NCI-H1436 treated with DMSO at 0.1 percent for 48 hours (cell line): Measurements from ENCODE around the gene BCL10.

Source experiments
- DNase-seq: peaks from one replicate; lab custom pipeline; 2025; lab: John Stamatoyannopoulos, UW

BCL10 gene

DNA sequence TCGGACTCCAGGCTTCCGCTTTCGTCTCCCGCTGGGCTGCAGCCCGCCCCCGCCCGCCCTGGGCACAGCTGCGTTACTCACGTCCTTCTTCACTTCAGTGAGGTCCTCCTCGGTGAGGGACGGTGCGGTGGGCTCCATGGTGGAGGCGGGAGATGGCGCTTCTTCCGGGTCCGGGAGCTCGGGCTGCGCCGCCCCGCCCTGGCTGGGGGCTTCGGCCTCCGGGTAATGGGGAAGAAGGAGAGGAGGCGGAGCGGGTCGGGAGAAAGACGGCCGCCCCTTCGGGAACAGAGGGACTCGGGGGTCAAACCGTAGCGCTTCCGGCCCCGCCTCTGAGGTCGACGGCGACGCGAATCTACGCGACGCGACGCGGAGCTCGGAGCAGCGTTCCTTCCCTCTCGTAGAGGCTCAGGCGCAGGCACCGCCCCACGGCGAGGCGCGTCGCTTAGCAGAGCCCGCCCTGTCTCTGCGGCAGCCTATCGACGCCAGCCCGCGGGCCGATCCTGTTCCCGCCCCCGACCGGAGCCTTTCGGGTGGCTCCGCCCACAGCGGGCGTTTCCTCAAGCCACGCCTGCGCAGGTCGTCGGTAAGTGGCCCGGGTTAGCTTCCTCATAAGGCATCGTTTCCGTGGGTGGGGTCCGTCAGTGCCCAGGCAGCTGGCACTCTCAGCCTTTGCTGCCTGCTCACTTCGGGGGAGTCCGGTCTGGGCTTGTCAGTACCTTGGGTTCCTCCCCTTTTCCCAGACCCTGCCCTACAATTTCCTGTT, at the start of gene BCL10:
TSS of gene BCL10 (minus strand) at position 418 of the 763 bp plus-strand sequence. CDS start at position 138, 280 bp downstream.
- DNase-seq: peak; percentile 97

DNA sequence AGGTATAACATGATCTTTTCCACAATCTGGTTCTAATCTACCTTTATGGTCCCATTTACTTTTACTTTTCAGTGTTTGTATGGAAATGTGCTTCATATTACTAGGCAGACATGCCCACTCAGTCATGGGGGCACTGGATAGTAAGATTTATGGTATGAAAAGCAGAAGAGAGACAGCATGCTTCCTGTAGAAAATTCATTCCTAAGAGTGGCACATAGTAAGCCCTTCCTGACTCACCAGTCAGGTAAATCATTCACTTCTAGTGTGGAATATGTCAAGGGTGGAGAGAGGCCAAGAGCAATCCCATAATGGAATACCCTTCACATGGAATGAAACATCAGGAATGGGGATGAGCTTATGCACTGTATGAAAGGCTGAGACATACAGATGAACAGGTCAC, 49.5 kb upstream of the BCL10 start:
- no peak for DNase-seq

DNA sequence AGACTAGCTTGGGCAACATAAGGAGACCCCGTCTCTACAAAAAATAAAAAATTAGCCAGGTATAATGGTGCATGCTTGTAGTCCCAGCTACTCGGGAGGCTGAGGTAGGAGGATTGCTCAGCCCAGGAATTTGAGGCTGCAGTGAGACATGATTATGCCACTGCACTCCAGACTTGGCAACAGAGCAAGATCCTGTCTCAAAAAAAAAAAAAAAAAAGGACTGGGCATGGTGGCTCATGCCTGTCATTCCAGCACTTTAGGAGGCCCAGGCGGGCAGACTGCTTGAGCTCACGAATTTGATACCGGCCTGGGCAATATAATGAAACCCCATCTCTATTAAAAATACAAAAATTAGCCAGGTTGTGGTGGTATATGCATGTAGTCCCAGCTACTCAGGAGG, 47.3 kb upstream of the BCL10 start:
- DNase-seq: no peak

DNA sequence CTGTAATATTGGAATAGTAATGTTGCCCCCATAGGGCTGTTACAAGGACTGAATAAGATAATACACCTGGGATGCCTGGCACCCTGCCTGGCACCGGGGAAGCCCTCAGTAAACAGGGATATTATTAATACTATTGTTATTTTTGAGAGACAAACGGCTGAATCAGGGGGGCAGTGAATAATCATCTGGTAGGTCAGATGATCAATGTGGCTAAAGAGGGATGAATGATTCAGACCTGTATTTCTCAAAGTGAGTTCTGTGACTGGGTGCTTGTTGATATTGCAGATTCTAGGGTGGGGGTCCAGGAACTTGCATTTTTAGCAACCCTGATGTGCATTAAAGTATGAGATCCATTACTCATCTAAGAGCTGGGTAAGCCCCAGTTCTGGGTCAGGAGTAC, 46.2 kb upstream of the BCL10 start:
- no peak for DNase-seq

DNA sequence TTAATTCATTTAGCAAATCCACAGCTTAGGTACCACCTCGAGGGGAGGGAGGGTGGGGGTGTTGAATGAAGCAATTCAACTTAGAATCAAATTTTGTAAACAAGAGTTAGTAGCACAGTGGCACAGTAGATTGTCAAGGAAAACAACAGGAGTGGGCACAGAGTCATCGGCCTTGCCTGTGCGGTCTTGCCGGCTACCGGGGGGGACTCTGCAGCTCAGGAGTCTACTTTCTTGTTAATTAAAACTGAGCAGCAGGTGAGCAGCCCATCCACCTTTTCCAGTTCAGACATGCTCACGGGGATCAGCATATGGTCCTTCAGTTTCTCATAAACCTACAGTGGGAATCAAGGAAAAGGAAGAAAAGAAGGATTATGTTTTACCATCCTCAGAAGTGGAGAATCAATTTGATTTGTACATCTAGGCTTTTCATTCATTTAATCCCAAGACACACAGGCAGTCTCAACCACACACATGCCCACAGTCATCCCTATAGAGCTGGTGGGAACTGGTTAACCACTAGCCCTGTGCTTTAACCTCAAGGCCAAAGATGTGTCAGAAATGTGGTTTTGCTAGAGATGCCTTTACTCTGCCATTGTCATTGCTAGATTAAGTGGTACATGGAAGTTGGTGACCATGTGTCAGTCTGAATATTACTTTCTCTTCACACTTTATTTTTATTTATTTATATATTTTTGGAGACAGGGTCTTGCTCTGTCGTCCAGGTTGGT, 45.0 kb upstream of the BCL10 start:
- no peak for DNase-seq

DNA sequence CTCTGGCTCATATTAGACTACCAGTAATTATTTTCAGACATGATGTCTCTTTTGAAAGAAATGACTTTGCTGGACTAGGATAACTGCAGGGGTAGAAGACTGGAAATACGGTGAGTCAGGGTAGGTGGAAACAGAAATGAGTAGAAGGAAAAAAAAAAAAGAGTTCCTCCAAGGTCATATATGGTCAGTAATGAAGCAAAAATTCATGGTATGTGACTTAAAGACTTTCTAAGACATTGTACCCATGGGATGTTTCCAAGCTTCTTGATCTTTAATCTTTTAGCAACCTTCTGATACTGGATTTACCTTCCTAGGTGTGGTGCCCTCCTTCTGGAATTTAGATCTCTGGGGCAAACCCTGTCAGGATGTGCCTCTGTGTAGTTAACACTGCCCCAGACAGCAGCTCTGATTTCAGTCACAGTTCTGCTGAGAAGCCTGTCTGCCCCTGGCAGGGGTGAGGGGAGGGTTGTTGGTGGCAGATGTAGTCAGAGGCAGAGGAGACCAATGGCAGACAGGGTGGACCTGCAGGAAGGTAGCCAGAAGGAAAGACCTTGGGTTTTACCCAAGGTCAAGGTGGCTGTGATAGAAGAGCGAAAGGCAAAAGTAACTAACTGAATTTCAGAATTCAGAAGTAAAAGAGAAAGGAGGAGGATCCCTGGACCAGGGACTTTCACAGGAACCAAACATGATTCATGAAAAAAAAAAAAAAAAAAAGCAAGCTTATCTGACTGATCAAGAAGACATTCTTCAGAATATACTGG, 44.1 kb upstream of the BCL10 start:
- DNase-seq: no peak

DNA sequence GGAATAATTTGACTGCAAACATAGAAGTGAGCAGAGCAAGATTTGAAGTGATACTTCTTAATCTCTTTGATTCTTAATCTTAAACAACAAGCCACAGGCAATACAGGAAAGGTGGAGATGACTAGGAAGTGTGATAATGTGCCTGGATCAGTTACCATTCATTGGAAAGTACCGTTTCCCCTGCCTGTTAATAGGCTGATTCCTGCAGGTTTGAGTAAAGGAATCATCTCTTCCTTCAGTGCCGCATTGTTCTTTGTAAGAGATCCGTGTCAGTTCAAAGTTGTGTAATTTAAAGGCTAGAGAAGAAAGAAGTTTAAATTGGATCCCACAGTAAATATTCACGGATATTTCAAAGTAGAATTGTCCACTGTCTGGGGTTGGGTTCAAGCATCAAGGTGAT, 43.5 kb upstream of the BCL10 start:
- no peak for DNase-seq

DNA sequence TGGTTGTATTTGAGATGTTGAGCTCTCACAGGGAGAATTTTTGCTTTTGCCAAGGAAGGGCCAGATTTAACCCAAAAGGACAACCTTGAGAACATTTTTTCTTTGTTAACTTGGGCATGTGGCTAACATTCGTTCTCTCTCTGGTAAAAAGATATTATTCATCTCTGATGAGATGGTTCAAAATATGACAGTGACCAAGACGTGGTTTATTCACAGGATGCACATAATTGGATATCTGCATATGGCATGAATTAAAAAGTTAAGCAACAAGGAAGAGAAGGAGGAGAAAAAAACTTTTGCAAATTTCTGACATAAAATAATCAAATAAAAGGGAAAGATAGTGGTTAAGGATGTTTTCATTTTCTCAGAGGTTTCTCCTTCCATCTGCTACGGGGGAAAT, 43.1 kb upstream of the BCL10 start:
- no peak for DNase-seq

DNA sequence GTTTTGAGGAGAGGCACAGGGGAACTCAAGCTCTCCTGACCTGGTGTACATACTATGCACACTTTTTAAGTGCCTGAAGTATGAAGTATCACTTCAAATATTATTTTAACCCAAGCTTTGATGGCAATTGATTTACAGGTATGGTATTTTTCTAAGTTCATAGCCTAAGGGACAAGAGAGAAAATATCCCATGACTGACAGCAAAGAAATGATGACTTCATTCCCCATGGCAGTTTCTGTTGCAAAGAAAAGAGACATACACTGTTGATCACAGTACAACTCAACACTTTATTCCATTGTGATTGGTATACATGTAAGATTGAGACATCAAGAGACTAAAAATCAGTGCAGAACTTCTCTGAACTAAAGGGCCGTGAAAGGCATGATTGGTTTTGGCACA, 41.8 kb upstream of the BCL10 start:
- DNase-seq: no peak

DNA sequence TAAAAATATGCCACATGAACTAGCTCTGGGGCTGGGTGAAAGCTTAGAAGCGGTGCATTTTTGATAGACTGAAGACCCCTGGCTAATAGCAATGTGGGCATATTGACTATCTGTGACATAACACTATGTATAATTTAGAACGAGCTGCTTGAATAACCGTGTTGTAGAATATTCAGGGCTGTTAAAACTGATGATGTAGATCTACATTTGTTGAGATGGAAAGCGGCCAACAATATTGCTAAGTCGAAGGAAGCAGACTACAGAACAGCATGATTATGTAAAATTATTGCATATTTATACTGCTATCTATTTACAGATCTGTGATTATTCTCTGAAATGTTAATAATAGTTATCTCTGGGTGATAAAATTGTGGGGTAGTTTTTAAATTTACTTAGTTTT, 41.1 kb upstream of the BCL10 start:
- no peak for DNase-seq

DNA sequence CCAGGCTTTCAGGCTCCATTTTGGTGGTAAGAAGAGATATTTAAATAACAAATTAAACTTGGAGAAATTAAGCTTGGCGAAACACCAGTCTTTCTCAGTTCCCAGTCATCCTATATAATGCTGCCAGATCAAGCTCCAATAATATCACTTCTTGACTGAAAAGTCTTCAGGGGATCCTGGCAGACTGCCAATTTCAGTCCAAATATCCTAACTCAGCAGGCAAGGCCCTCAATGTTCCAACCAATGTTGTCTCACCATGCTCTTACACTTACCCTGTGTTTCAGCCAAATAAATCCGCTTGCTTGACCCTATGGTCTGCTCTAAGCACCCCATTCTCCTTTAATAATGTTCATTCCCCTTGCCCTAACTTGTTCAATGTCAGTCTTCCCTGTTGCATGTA, 39.9 kb upstream of the BCL10 start:
- DNase-seq: no peak

DNA sequence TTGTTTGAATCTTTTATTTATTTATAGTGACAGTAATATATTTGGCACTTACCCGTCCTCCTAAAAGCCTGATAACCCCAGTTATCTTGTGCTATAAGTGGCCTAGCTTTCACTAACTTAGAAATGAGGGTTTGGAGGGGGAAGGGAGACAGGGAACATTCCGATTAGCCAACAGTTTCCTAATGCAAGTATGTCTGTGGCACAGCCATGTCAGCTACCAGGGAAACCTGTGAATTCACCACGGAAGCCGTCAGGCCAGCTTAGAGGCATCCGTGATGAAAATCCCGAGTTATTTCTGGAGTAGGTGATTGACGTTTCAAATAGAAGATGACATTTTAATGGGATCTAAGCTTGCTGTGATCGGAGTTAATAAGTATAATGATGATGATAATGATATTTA, 39.4 kb upstream of the BCL10 start:
- DNase-seq: no peak

DNA sequence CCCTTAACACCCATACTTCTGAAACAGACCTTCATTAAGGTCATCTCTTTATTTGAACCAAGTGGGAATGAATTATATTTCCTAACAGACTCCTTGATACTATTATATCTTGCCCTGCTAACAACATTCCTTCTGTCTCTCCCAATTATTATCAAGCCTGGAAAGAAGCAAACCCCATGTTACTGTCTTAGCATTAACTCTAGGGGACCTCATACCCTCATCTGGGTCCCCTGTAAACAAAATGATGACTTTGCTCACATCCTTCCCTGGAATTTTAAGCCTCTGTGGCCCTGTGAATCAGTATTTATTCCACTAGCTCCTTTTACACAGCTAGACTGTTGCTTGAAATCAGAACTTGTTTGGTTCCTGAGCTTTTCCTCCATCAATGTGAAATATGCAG, 38.3 kb upstream of the BCL10 start:
- no peak for DNase-seq

DNA sequence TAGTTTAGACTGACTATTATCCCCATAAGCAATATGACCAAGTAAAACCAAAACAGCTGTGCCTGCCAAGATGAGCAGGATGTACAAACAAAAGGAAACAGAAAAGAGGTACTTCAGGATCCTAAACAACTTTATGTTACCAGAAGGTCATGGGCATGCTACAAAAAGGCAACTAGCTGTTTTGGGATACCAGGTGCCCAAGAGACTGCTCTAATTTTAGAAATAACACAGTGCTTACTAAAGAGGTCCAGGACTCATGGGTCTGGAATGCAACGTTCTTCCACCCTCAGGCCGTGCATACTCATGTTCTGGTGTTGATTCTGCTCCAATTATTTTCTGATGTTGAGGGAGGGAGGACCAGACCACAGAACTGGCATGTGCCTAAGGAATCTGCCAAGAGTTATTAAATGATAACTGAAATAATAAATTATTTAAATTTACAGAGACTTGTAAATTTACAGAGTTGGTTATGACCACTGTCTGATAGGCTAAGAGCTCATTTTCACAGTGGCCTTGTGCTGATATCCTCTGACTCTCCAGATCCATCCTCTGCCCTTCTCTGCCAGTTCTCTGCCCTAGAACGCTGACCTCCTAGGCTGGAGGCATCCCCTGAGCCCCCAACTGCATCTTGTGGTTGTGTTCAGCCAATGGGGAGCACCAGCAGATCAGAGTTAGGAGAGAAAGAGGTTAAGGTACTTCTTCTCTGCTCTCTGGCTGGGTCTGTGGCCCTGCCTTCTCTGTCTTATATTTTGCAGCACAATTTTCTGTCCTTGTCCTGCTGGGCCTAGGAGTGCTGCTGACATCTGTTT, 37.7 kb upstream of the BCL10 start:
- DNase-seq: no peak

DNA sequence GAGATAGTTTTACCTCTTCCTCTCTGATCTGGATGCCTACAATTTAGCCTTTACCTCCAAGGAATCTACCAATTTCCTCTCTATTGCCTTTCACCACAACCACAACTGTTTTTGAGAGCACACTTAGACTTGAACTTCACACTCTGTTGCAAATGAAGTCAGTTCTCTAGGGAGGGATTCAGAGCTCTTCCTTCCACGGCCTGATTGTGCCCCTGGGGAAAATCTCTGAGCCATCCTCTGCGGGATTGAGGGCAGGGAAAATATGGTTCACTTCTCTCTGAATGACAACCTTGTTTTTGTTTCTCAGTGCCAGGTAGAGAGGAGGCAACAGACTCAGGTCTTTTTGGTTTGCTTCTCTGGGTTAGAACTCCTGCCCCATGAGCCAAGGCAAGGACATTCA, 35.4 kb upstream of the BCL10 start:
- no peak for DNase-seq

DNA sequence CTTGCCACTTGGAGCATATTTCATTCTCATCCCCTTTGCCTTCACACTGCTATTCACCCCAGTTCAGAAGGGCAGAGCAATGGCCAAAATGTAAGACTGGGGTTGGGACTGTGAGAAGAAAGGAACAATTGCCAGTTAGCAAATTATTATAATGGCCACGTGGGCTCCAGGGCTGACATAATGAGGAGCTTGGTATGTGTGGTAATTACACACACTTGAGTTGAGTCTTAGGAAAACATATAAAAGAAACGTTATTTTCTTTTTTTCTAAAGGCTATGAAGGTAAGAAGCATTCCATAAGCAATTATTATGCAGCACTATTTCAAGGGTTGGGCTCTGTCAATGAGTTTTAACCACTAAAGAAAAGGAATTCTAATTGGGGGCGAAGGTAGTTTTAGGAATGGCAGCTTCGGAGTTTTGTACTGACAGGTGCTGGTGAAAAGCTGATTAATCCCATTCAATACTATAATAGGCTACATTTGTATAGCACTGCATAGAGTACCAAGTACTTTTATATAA, 32.5 kb upstream of the BCL10 start:
- no peak for DNase-seq

DNA sequence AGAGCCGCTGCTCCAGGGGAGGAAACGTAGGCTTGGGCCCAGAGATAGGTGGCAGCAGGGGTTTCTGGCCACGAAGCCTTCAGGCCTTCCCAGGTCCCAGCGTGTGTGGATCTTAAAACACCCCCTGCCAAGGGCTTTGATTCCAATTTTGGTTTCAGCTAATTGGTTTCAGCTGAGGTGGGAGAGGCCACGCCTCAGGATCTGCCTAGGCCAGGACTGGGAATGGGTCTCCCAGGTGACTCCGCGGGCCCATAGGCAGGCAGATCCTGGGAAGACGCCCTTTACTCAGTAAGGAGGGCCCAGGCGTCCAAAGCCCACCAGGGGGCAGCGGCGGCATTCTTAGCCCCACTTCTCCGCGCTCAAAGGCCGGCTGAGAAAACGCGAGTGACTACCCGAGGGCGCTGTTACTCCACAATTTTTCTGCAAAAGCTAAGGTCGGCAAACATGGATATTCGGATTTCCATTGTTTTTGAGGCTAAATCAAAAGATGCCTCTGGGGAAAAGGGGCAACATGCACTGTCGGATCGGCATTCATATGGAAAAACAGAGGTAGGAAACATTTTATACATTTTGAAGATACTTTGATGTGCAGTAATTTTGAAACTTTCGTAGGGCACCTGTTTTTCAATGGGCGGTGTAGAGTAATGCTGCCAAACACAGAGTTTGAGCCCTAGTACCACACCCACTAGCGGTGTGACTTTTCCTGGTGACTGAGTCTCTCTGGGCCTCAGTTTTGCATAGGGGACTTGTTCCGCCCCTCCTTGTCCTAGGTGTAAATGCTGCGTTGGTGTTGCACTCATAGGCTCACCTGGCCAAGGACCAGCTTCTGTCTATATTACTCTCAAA, 31.8 kb upstream of the BCL10 start:
- DNase-seq: no peak

DNA sequence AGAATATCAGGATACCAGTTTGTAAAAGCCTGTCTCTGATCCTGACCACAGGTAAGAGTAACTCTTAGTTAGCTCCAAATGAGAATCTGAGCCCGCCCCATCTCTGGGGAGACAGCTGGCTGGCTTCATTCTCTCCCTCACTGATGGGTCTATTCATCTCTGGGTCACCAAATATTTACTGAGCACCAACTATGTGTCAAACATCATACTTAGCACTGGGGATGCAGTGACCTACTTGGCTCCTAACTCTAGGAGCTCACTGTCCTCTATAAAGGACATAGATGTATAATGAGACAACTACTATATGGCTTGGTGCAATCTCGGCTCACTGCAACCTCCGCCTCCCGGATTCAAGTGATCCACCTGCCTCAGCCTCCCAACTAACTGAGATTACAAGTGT, 29.8 kb upstream of the BCL10 start:
- DNase-seq: no peak

DNA sequence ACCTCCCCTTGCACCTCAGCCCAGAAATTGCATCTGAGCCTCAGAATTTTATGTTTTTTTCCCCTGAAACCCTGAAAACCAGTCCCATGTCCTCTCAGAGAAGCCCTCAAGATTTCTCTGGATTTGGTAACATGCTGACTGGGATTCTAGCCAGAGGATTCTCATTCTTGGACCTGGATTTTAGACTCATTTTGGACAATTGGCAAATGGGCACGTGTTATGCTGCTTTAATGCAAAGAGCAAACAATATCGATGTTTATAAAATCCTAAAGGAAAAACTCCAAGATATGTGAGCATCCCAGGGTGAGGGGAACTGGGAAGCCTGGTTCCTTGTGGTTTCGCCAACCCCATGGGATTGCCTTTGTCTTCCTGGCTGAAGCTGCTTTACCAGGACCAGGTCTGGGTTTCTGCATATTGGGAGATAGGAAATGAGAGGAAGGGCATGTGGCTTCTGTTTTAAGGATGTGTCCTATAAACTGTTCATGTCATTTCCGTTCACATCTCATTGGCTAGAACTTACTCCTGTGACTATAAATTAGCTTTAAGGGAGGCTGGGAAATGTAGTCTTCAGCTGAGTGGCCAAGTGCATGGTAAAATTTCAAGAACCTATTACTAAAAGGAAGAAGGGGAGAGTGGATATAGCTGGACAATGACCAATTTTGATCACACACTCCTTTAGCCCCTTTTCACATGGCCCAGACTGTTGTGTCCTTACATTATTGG, 27.2 kb upstream of the BCL10 start:
- no peak for DNase-seq

DNA sequence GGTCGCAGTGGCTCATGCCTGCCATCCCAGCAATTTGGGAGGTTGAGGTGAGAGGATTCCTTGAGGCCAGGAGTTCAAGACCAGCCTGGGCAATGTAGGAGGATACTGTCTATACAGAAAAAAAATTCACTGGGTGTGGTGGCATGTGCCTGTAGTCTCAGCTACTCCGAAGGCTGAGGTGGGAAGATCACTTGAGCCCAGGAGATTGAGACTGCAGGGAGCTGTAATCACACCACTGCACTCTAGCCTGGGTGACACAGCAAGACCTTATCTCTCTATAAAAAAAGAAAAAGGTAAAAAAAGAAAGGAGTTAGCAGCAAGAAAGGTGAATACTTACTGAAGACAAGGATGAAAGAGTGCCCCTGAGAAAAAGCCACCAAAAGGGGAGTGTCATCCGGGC, 23.7 kb upstream of the BCL10 start:
- no peak for DNase-seq
